ENCODE data around the gene PHF3.

PHF3 gene

GRCh38 chr6:63663147-63663955 lies 27.7 kb downstream of the PHF3 start:
- Mint-ChIP-seq H3K27me3 (no peaks in the 10 kb centered on the region), H3K36me3 (ENCODE audit: insufficient read depth) (peaks cover 4% of the 10 kb centered on the region), H3K4me1 (peaks cover 63% of the 10 kb centered on the region), H3K9me3 (no peaks in the 10 kb centered on the region), H3K4me3 (peak overlapping the region; percentile 39), H3K27ac (ENCODE audit: low read depth) (no peak overlapping the region)
- ATAC-seq (replicated peaks; ENCODE audit: extremely low read depth, poor library complexity, severe bottlenecking), result no peak
- DNase-seq (ENCODE audit: low spot score in 2 of 2), result no peak

DNA sequence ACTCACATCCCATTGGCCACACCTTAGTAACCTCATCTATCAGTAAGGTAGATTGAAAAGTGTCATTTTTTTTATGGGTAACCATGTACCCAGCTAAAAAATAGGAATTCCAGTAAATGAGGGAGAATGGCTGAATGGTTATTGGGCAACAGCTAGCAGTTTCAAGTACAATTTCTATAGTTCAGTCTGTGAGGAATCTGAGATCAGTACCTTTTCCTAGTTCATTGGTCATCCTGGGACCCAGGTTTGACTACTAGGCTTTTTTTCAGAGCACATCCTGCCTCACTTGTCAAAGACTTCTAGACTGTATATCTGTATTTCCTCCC lies 28.3 kb downstream of the PHF3 start:
- Mint-ChIP-seq H3K9me3 (no peaks in the 10 kb centered on the region), H3K36me3 (ENCODE audit: insufficient read depth) (peaks cover 4% of the 10 kb centered on the region), H3K27me3 (no peaks in the 10 kb centered on the region), H3K4me1 (peaks cover 58% of the 10 kb centered on the region), H3K27ac (ENCODE audit: low read depth) (no peak overlapping the region), H3K4me3 (peak overlapping the region; percentile 39)
- ATAC-seq (replicated peaks; ENCODE audit: extremely low read depth, poor library complexity, severe bottlenecking) (no peak), DNase-seq (ENCODE audit: low spot score in 2 of 2) (no peak)

DNA sequence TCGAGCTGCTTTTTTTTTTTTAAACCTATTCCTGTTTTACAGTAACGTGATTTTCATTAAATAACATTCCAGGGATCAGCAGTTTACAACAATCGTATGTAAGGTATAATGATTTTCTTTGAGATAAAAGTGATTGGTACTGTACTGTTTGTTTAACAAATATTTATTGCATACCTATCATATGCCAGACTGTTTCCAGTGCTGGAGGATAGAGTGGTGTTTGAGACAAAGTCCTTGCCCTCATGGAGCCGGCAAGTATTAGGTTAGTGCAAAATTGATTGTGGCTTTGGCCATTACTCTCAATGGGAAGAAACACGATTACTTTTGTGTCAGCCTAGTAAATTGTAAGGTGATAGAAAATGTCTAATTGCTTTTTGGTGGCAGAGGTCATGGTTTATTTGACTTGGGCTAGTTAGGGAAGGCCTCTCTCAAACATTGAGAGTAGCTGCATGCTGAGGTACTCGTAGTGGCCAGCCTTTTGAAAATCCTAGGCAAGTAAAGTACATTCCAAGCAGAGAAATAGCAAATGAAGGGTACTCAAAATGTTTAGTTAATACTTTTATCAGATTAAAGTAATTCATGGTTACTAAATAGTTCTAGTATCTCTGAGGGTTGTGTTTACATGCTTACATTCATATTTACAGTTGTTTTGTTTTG lies 35.6 kb downstream of the PHF3 start:
- DNase-seq (ENCODE audit: low spot score in 2 of 2), result no peak
- Mint-ChIP-seq H3K27ac (ENCODE audit: low read depth) (no peak overlapping the region), H3K27me3 (no peaks in the 10 kb centered on the region), H3K4me1 (peaks cover 49% of the 10 kb centered on the region), H3K4me3 (no peak overlapping the region), H3K9me3 (no peaks in the 10 kb centered on the region), H3K36me3 (ENCODE audit: insufficient read depth) (peaks cover 5% of the 10 kb centered on the region)
- no peak for ATAC-seq (replicated peaks; ENCODE audit: extremely low read depth, poor library complexity, severe bottlenecking)

- Mint-ChIP-seq H3K36me3 (ENCODE audit: insufficient read depth) (peaks cover 5% of the 10 kb centered on the region), H3K27me3 (no peaks in the 10 kb centered on the region), H3K9me3 (no peaks in the 10 kb centered on the region), H3K27ac (ENCODE audit: low read depth) (peak overlapping the region; percentile 20), H3K4me1 (peaks cover 46% of the 10 kb centered on the region), H3K4me3 (no peak overlapping the region)
- no peak for DNase-seq (ENCODE audit: low spot score in 2 of 2)
- no peak for ATAC-seq (replicated peaks; ENCODE audit: extremely low read depth, poor library complexity, severe bottlenecking)
Observed at GRCh38 chr6:63672582-63673129, 37.1 kb downstream of the PHF3 start.

DNA sequence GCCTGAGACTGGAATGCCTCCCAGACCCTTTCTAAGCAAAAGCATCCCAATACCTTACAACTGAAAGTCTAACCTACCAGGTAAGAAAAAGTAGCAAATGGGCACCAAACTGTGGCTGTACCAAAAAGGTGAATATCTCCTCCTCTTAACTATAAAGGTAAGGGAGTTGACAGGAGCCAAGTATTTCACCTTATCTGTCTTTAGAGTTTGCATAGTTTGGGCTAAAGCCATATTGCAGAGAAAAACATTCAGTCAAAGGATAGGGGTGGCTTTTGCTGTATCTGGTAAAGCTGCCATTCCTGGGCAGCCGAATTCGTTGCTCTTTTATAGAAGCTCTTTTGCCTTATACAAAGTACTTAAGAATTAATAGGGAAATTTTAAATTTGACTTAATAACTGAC lies 38.1 kb downstream of the PHF3 start:
- no peak overlapping the region for H3K4me3 Mint-ChIP-seq
- peaks cover 7% of the 10 kb centered on the region for H3K36me3 Mint-ChIP-seq (ENCODE audit: insufficient read depth)
- H3K27ac Mint-ChIP-seq (ENCODE audit: low read depth), result no peak overlapping the region
- DNase-seq (ENCODE audit: low spot score in 2 of 2) (no peak), ATAC-seq (replicated peaks; ENCODE audit: extremely low read depth, poor library complexity, severe bottlenecking) (no peak)
- H3K4me1 Mint-ChIP-seq, result peaks cover 39% of the 10 kb centered on the region
- no peaks in the 10 kb centered on the region for H3K9me3 Mint-ChIP-seq
- no peaks in the 10 kb centered on the region for H3K27me3 Mint-ChIP-seq

DNA sequence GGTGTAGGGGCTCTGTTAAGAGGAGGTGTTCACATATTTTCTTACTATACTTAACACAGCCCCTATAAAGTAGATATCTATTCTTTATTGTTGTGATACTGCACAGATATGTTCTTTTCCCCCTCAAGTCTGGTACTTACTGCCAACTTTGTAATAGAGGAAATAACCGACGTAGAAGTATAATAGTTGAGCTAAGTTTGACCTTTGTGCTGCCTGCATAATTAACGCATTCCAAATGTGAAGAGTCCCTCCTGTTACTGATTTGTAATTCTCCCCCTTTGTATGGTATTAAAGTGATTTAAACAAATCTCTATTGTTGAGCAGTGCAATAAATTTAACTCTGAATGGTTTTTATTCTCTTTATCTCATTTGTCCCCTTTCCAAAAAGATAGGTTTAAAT lies 39.0 kb downstream of the PHF3 start:
- ATAC-seq (replicated peaks; ENCODE audit: extremely low read depth, poor library complexity, severe bottlenecking) (no peak), DNase-seq (ENCODE audit: low spot score in 2 of 2) (no peak)
- Mint-ChIP-seq H3K27ac (ENCODE audit: low read depth) (no peak overlapping the region), H3K9me3 (no peaks in the 10 kb centered on the region), H3K27me3 (no peaks in the 10 kb centered on the region), H3K4me3 (no peak overlapping the region), H3K36me3 (ENCODE audit: insufficient read depth) (peaks cover 9% of the 10 kb centered on the region), H3K4me1 (peaks cover 40% of the 10 kb centered on the region)

GRCh38 chr6:63675138-63675537 lies 39.5 kb downstream of the PHF3 start:
- Mint-ChIP-seq H3K9me3 (no peaks in the 10 kb centered on the region), H3K4me1 (peaks cover 40% of the 10 kb centered on the region), H3K27me3 (no peaks in the 10 kb centered on the region), H3K36me3 (ENCODE audit: insufficient read depth) (peaks cover 7% of the 10 kb centered on the region), H3K27ac (ENCODE audit: low read depth) (no peak overlapping the region), H3K4me3 (no peak overlapping the region)
- ATAC-seq (replicated peaks; ENCODE audit: extremely low read depth, poor library complexity, severe bottlenecking), result no peak
- DNase-seq (ENCODE audit: low spot score in 2 of 2), result no peak

- Mint-ChIP-seq H3K27me3 (no peaks in the 10 kb centered on the region), H3K4me1 (peaks cover 39% of the 10 kb centered on the region), H3K36me3 (ENCODE audit: insufficient read depth) (peaks cover 14% of the 10 kb centered on the region), H3K4me3 (no peak overlapping the region), H3K27ac (ENCODE audit: low read depth) (no peak overlapping the region), H3K9me3 (no peaks in the 10 kb centered on the region)
- no peak for ATAC-seq (replicated peaks; ENCODE audit: extremely low read depth, poor library complexity, severe bottlenecking)
- DNase-seq (ENCODE audit: low spot score in 2 of 2), result no peak
Observed at GRCh38 chr6:63676412-63677114, 41.0 kb downstream of the PHF3 start.

DNA sequence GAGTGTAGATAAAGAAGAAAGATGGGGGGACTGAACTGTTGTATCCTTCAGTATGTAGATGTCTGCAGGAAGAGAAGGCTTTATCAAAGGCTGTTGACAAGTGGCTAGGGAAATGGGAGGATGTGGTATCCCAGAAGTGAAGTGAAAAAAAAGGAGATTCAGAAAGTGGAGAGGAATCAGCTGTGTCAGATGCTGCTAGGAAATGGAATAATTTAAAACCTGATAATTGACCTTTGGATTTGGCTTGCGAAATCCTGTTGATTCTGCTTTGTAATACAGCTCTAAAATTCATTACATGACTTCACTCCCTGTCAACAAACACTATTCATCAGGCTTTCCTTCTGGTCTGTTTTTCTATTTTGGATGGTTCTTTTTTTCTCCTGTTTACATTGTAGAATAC lies 41.7 kb downstream of the PHF3 start:
- Mint-ChIP-seq H3K9me3 (no peaks in the 10 kb centered on the region), H3K4me1 (peaks cover 39% of the 10 kb centered on the region), H3K4me3 (no peak overlapping the region), H3K27me3 (no peaks in the 10 kb centered on the region), H3K36me3 (ENCODE audit: insufficient read depth) (peaks cover 13% of the 10 kb centered on the region), H3K27ac (ENCODE audit: low read depth) (no peak overlapping the region)
- DNase-seq (ENCODE audit: low spot score in 2 of 2) (no peak), ATAC-seq (replicated peaks; ENCODE audit: extremely low read depth, poor library complexity, severe bottlenecking) (no peak)

- ATAC-seq (replicated peaks; ENCODE audit: extremely low read depth, poor library complexity, severe bottlenecking) (no peak), DNase-seq (ENCODE audit: low spot score in 2 of 2) (no peak)
- Mint-ChIP-seq H3K36me3 (ENCODE audit: insufficient read depth) (peaks cover 34% of the 10 kb centered on the region), H3K4me3 (no peak overlapping the region), H3K27ac (ENCODE audit: low read depth) (no peak overlapping the region), H3K4me1 (peaks cover 52% of the 10 kb centered on the region), H3K27me3 (no peaks in the 10 kb centered on the region), H3K9me3 (no peaks in the 10 kb centered on the region)
Observed at GRCh38 chr6:63683071-63683603, 47.5 kb downstream of the PHF3 start.

DNA sequence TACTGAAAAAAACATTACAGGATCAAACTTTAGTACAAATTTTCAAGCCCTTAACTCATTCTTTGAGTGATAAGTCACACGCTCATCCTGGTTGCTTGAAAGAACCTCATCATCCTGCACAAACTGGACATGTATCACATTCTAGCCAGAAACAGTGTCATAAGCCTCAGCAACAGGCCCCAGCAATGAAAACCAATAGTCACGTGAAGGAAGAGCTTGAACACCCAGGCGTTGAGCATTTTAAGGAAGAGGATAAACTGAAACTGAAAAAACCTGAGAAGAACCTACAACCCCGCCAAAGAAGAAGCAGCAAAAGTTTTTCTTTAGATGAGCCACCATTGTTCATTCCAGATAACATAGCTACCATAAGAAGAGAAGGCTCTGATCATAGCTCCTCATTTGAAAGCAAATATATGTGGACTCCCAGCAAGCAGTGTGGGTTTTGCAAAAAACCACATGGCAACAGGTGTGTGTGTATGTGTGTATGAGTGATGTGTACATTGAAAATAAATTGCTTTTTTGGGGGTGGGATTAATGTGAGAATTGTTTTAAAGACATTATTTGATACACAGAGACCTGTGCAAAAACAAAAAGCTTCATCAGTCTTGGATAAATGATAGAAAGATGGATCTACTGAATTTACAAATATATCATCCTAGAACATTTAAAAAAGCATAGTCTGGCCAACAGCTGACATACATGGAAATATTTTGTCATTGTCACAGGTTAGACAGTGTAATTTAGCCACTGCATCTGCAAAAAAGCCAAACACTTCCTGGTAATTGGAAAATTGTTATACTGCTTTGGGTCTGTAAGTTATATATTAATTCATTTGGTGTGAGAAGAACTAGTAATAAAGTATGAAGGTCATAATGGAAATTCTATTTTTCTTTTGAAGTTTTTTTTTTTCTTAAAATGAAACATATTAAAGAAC lies 50.1 kb downstream of the PHF3 start:
- DNase-seq (ENCODE audit: low spot score in 2 of 2) (no peak), ATAC-seq (replicated peaks; ENCODE audit: extremely low read depth, poor library complexity, severe bottlenecking) (no peak)
- H3K4me3 Mint-ChIP-seq, result no peak overlapping the region

DNA sequence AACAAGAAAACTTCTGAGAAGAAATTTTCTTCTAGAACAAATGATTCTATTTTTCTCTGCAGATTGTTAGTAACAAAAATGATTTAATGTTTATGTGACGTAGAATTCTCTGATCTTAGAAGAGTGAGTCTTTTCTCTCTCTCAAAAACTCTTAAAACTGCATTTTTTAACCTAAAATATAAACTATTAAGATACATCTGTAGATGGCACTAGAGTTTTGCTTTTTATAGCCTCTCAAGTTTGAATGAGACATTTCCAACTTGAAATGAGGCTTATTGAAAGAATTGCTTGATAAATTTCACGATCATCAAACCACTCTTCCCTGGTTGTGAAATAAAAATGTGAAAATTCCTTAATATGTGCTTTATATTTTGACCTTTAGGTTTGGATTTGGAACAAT lies 53.8 kb downstream of the PHF3 start:
- Mint-ChIP-seq H3K36me3 (ENCODE audit: insufficient read depth) (peaks cover 27% of the 10 kb centered on the region), H3K27me3 (no peaks in the 10 kb centered on the region)

More for the DNA sequence above, 50.1 kb downstream of the PHF3 start:
- H3K27me3 Mint-ChIP-seq, result no peaks in the 10 kb centered on the region
- no peak overlapping the region for H3K27ac Mint-ChIP-seq (ENCODE audit: low read depth)
- no peaks in the 10 kb centered on the region for H3K9me3 Mint-ChIP-seq
- H3K36me3 Mint-ChIP-seq (ENCODE audit: insufficient read depth), result peaks cover 29% of the 10 kb centered on the region
- H3K4me1 Mint-ChIP-seq, result peaks cover 42% of the 10 kb centered on the region

More for the DNA sequence above, 53.8 kb downstream of the PHF3 start:
- no peaks in the 10 kb centered on the region for H3K9me3 Mint-ChIP-seq
- H3K4me1 Mint-ChIP-seq, result peaks cover 28% of the 10 kb centered on the region
- H3K4me3 Mint-ChIP-seq, result no peak overlapping the region
- H3K27ac Mint-ChIP-seq (ENCODE audit: low read depth), result no peak overlapping the region
- DNase-seq (ENCODE audit: low spot score in 2 of 2) (no peak), ATAC-seq (replicated peaks; ENCODE audit: extremely low read depth, poor library complexity, severe bottlenecking) (no peak)

Data from central memory CD8-positive, alpha-beta T cell (primary cell).